ENCODE results near the gene ITGB4. TPM values are rescaled to one million over a fixed set of nuclear protein-coding genes. Genes with fewer than 3 reads are reported as not detected.
A peak's percentile ranks its signal among the peaks of the same experiment; 100 is the strongest.

Gene ITGB4
- total RNA-seq, 6 donors from 2014 or later, result 16.8 to 75.2 (median 41.2) TPM

- DNase-seq (no peak), ATAC-seq (ENCODE audit: low FRiP score in 2 of 2) (peak in 1 of 2 donors; percentile 17)
- peaks cover 0 to 9% (median 0%) of the 10 kb centered on the region in 4 donors for H3K36me3 ChIP-seq
- peak overlapping the region in 3 of 4 donors; percentile 48 to 58 (median 55) for H3K4me3 ChIP-seq
- TF ChIP-seq POLR2A (IDR thresholded peaks at IDR 0.05) (no peak), EP300 (IDR thresholded peaks at IDR 0.05) (no peak), POLR2AphosphoS5 (IDR thresholded peaks at IDR 0.05) (no peak)
- peaks cover 20 to 44% (median 26%) of the 10 kb centered on the region in 4 donors for H3K4me1 ChIP-seq
- peak overlapping the region; percentile 69 to 85 (median 76) for H3K27ac ChIP-seq
- no peaks in the 10 kb centered on the region for H3K9me3 ChIP-seq
- WGBS, 2 donors, result 66% methylated on average over 5 of the region's 5 CpGs
- peaks cover 0 to 12% (median 5%) of the 10 kb centered on the region in 4 donors for H3K27me3 ChIP-seq
Measured at GRCh38 chr17:75722076-75722475, 817 bp downstream of the ITGB4 start.

- Histone ChIP-seq H3K4me1 (peaks cover 20 to 44% (median 26%) of the 10 kb centered on the region in 4 donors), H3K27ac (peak overlapping the region in 3 of 4 donors; percentile 69 to 85 (median 76)), H3K36me3 (peaks cover 0 to 12% (median 0%) of the 10 kb centered on the region in 4 donors), H3K4me3 (peak overlapping the region in 3 of 4 donors; percentile 48 to 58 (median 55)), H3K27me3 (peaks cover 0 to 12% (median 5%) of the 10 kb centered on the region in 4 donors), H3K9me3 (no peaks in the 10 kb centered on the region)
- TF ChIP-seq POLR2AphosphoS5 (IDR thresholded peaks at IDR 0.05) (no peak), EP300 (IDR thresholded peaks at IDR 0.05) (no peak), CTCF (IDR thresholded peaks at IDR 0.05) (no peak), POLR2A (IDR thresholded peaks at IDR 0.05) (no peak)
- WGBS, 2 donors, result 83 to 91% methylated on average over 7 to 9 of the region's 9 CpGs
- no peak for DNase-seq
- no peak for ATAC-seq (ENCODE audit: low FRiP score in 2 of 2)
Measured at GRCh38 chr17:75722542-75723095, 1.4 kb downstream of the ITGB4 start.

GRCh38 chr17:75723171-75723930 lies 2.1 kb downstream of the ITGB4 start:
- H3K4me1 ChIP-seq, result peaks cover 20 to 44% (median 26%) of the 10 kb centered on the region in 4 donors
- 74 to 79% methylated on average over 8 to 15 of the region's 18 CpGs for WGBS, 2 donors
- no peak for ATAC-seq (ENCODE audit: low FRiP score in 2 of 2)
- H3K9me3 ChIP-seq, result no peaks in the 10 kb centered on the region
- peaks cover 0 to 15% (median 0%) of the 10 kb centered on the region in 4 donors for H3K36me3 ChIP-seq
- H3K27me3 ChIP-seq, result peaks cover 0 to 12% (median 5%) of the 10 kb centered on the region in 4 donors
- peak overlapping the region in 1 of 4 donors; percentile 58 for H3K4me3 ChIP-seq
- TF ChIP-seq EP300 (IDR thresholded peaks at IDR 0.05) (no peak), CTCF (IDR thresholded peaks at IDR 0.05) (no peak), POLR2AphosphoS5 (IDR thresholded peaks at IDR 0.05) (peak in 1 of 2 donors; percentile 20)
- peak overlapping the region in 2 of 4 donors; percentile 69 to 85 for H3K27ac ChIP-seq
- no peak for DNase-seq

GRCh38 chr17:75724016-75725003 lies 3.1 kb downstream of the ITGB4 start:
- no peak for DNase-seq
- Histone ChIP-seq H3K36me3 (peaks cover 0 to 21% (median under 1%) of the 10 kb centered on the region in 4 donors), H3K4me1 (peaks cover 20 to 44% (median 26%) of the 10 kb centered on the region in 4 donors), H3K9me3 (no peaks in the 10 kb centered on the region), H3K27ac (peak overlapping the region in 2 of 4 donors; percentile 30 to 31), H3K4me3 (no peak overlapping the region), H3K27me3 (peaks cover 0 to 12% (median 5%) of the 10 kb centered on the region in 4 donors)
- TF ChIP-seq POLR2A (IDR thresholded peaks at IDR 0.05) (no peak), EP300 (IDR thresholded peaks at IDR 0.05) (no peak), CTCF (IDR thresholded peaks at IDR 0.05) (no peak), POLR2AphosphoS5 (IDR thresholded peaks at IDR 0.05) (no peak)
- ATAC-seq (ENCODE audit: low FRiP score in 2 of 2), result no peak
- 68 to 80% methylated on average over 13 to 15 of the region's 23 CpGs for WGBS, 2 donors

Data from upper lobe of left lung (tissue), 6 donors.